Psoas muscle (tissue), 8 donors: ENCODE measurements around the gene ZBTB47. TPM values are rescaled to one million over a fixed set of nuclear protein-coding genes. Genes with fewer than 3 reads are reported as not detected.
A peak's percentile ranks its signal among the peaks of the same experiment; 100 is the strongest.

Source experiments
- ATAC-seq, 4 donors: fragments of 200-7000 bp; cut with Tn5 transposase; one replicate each; pipeline ENCODE4 v1.9.1; 2020; ENCODE audit warnings: moderate library complexity in 3 of 4, mild to moderate bottlenecking in 2 of 4
- DNase-seq, 2 donors: peaks; one replicate each; pipeline ENCODE4 v3.0.0-alpha.2; 2020
- H3K27ac ChIP-seq: fragments of 200-600 bp; one replicate; pipeline ENCODE4 v1.8.0; 2022
- H3K27me3 ChIP-seq, 3 donors: fragments of 200-600 bp in 1 of 3; one replicate each; pipeline versions ENCODE4 v1.6.1 to v1.8.0; 2013 to 2022; ENCODE audit warnings: low read length in 2 of 3, mild to moderate bottlenecking in 2 of 3, moderate library complexity in 1 of 3; ENCODE audit not compliant: insufficient read depth in 3 of 3
- H3K36me3 ChIP-seq, 2 donors: fragments of 200-600 bp in 1 of 2; one replicate each; pipeline versions ENCODE4 v1.6.1 to v1.8.0; 2013 to 2022; ENCODE audit warnings: low read depth in 1 of 2, mild to moderate bottlenecking in 1 of 2, moderate library complexity in 1 of 2; ENCODE audit not compliant: insufficient read depth in 1 of 2
- H3K4me1 ChIP-seq: fragments of 200-600 bp; one replicate; pipeline ENCODE4 v1.8.0; 2022
- H3K4me3 ChIP-seq: fragments of 200-600 bp; one replicate; pipeline ENCODE4 v1.8.0; 2022; ENCODE audit warnings: mild to moderate bottlenecking
- H3K9me3 ChIP-seq: fragments of 200-600 bp; one replicate; pipeline ENCODE4 v1.8.0; 2022
- WGBS, 3 donors: extraction: QIAGEN DNeasy Blood & Tissue Kit; methylation state at CpG; one replicate each; pipeline versions ENCODE4 v1.1.6 to v1.1.7; 2013; 5-methylcytosine and 5-hydroxymethylcytosine counted together
- intact Hi-C, 2 donors: fragments of 100-400 bp; cut with DNase I; formaldehyde crosslinking; loops; one replicate each; pipeline versions ENCODE4 v1.11.0 to v1.14.2; 2022
- polyA plus RNA-seq, 3 donors: library from polyadenylated mRNA; stranded (reverse); fragments of 200-250 nt; gene quantifications; one replicate each; pipeline ENCODE4 v1.2.3, GENCODE V29; 2013
- total RNA-seq, 4 donors: library from RNA; stranded (reverse); fragmentation: NEBNext Ultra II Directional in 2 of 4; extraction: Animal tissue kit (Norgen Biotek cat#: 25700) in 2 of 4; gene quantifications; one replicate each; pipeline versions ENCODE4 v1.2.1 to v1.2.4, GENCODE V29; 2021 to 2023
- TF ChIP-seq, protein P1 (sequence below): fragments of 200-600 bp; IDR thresholded peaks from one replicate; pipeline ENCODE4 v1.8.0; 2022; ENCODE audit warnings: antibody characterized with exemption
- donor health status: healthy with polysubstance abuse.
- donor health status: DM: no; HTN: no; CAD: no; lungs with moderate emphysema.
- donor health status: Bipolar disorder and iron deficiency.
- donor health status: healthy.
- donor health status: DM: yes; HTN: yes; CAD: no.
- donor health status: DM: no; HTN: no; CAD: no.
- donor health status: DM: no; HTN: no; CAD: no.
- donor health status: DM: yes; HTN: yes; CAD: no.

Gene ZBTB47
- total and polyA plus RNA-seq, 7 donors, result 41.6 to 151 (median 90.3) TPM

DNA sequence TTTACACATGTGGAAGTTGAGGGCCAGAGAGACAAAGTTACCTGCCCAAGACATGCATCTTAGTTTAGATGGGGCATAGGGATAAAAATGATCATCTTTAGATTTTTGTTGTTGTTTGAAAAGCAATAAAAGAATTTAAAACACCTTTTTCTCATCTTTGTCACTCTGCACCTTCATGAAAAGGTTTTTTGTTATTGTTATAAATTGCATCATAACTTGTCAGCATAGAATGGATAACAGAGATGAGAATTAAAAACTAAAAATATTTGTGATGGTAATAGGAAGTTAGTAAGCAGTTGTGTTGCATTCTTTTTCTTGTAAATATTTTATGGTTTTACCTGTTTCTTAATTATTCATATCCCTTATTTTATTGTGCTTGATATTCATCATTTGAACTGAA, 13.4 kb upstream of the ZBTB47 start:
- Histone ChIP-seq H3K9me3 (no peaks in the 10 kb centered on the region), H3K4me1 (no peaks in the 10 kb centered on the region), H3K36me3 (peaks cover 29 to 100% of the 10 kb centered on the region in 2 donors), H3K27ac (no peak overlapping the region), H3K4me3 (no peak overlapping the region), H3K27me3 (no peaks in the 10 kb centered on the region)
- TF ChIP-seq, protein P1, sequence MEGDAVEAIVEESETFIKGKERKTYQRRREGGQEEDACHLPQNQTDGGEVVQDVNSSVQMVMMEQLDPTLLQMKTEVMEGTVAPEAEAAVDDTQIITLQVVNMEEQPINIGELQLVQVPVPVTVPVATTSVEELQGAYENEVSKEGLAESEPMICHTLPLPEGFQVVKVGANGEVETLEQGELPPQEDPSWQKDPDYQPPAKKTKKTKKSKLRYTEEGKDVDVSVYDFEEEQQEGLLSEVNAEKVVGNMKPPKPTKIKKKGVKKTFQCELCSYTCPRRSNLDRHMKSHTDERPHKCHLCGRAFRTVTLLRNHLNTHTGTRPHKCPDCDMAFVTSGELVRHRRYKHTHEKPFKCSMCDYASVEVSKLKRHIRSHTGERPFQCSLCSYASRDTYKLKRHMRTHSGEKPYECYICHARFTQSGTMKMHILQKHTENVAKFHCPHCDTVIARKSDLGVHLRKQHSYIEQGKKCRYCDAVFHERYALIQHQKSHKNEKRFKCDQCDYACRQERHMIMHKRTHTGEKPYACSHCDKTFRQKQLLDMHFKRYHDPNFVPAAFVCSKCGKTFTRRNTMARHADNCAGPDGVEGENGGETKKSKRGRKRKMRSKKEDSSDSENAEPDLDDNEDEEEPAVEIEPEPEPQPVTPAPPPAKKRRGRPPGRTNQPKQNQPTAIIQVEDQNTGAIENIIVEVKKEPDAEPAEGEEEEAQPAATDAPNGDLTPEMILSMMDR, result no peak
- DNase-seq (no peak), ATAC-seq (no peak)
- intact Hi-C loops, result no loop called here

DNA sequence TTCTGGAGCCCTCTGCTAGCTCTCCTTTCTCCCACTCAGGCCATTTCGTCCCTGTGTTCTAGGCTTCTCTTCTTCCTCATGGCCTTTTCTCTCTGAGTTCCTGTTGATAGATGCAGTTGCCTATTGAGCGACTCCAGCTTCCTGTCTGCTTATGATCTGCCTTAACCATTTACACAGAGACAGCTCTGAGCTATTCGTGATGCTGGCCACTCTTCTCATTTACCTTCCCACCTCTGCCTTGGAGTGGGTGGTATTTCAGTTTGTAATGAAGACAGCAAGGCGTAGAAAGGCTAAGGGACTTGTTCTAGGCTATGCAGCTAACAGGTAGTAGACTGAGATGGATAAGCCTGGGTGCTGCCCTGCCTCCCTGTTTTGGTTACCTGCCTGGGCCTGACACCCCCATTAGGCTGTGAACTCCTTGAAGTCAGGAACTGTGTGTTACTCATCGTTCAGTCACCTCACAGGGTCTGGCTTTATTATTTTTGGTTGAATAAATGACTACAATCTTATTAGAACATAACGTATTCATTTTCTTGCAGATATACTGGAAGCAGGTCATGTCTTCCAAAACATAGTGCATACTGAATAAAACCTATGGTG, 12.6 kb upstream of the ZBTB47 start:
- ATAC-seq (no peak), DNase-seq (no peak)
- WGBS, 3 donors, result 78 to 89% (median 86%) methylated on average over 6 of the region's 6 CpGs
- Histone ChIP-seq H3K4me3 (no peak overlapping the region), H3K36me3 (peaks cover 29 to 100% of the 10 kb centered on the region in 2 donors), H3K27ac (no peak overlapping the region), H3K9me3 (no peaks in the 10 kb centered on the region), H3K4me1 (no peaks in the 10 kb centered on the region), H3K27me3 (no peaks in the 10 kb centered on the region)
- intact Hi-C loops, result no loop called here
- TF ChIP-seq, protein P1, result no peak

DNA sequence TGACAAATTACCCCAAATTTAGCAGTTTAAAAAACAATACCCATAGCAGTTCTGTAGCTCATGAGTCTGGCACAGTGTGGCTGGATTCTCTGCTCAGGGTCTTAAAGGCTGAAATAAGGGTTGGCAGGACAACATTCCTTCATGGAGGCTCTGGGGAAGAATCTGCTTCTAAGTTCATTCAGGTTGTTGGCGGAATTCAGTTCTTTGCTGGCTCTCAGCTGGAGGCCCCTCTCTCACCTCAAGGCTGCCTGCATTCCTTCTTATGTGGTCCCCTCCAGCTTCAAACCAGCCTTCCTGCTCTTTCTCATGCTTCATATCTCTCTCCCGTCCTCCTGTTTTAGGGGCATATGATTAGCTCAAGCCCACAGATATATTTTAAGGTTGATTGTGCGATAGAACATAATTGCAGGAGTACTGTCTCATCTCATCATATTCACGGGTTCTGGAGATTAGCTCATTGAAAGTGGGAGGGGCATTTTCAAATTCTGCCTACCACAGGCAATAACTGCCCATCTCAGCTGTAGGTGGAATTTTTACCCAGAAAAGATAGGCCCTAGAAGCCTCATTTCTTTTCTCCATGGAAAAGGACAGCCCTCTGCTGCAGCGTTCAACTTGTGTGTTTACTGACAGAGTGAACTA, 5.6 kb upstream of the ZBTB47 start:
- Histone ChIP-seq H3K27me3 (no peaks in the 10 kb centered on the region), H3K27ac (no peak overlapping the region), H3K4me1 (peaks cover 16% of the 10 kb centered on the region), H3K4me3 (no peak overlapping the region), H3K9me3 (no peaks in the 10 kb centered on the region), H3K36me3 (peaks cover 15 to 61% of the 10 kb centered on the region in 2 donors)
- no peak for ATAC-seq
- intact Hi-C loops, result no loop called here
- WGBS, 3 donors, result 79 to 84% (median 80%) methylated on average over 5 of the region's 5 CpGs
- no peak for DNase-seq
- TF ChIP-seq, protein P1, result no peak

DNA sequence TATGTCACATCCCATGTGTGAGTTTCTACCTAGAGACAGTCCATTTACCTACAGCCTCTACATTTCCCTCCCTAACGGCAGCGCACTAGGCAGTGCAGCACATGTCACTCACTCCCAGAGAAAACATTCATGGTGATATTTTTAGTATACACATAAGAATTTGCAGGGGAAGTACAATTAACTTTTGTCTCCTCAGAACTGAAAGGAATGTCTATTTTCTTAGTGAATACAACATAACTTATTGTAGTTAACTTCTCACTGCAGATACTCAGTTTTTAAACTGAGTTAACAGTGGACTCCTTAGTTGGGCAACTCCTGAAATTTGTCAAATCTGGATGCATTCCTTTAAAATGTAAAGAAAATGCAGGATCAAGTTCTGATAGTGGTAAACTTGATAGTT, 4.5 kb upstream of the ZBTB47 start:
- intact Hi-C loops, result no loop called here
- WGBS, 3 donors, result 70 to 79% (median 73%) methylated on average over 2 of the region's 2 CpGs
- Histone ChIP-seq H3K36me3 (peaks cover 14 to 50% of the 10 kb centered on the region in 2 donors), H3K4me1 (peaks cover 23% of the 10 kb centered on the region), H3K27me3 (no peaks in the 10 kb centered on the region), H3K27ac (peak overlapping the region; percentile 16), H3K4me3 (no peak overlapping the region), H3K9me3 (no peaks in the 10 kb centered on the region)
- DNase-seq (no peak), ATAC-seq (no peak)
- TF ChIP-seq, protein P1, result no peak
